GM21576 (cell line): ENCODE results near the gene SPRED2.

Experiments used
- ATAC-seq: cut with Tn5 transposase; IDR thresholded peaks from one replicate; pipeline ENCODE4 v1.9.1; 2021; ENCODE audit warnings: mild to moderate bottlenecking, moderate library complexity; ENCODE audit not compliant: unreplicated experiment

SPRED2 gene

GRCh38 chr2:65388596-65389390 lies 43.6 kb downstream of the SPRED2 start:
- ATAC-seq = no peak

- ATAC-seq = peak; percentile 68
These were observed 44.3 kb downstream of the SPRED2 start for GRCh38 chr2:65388051-65388531.

- ATAC-seq = no peak
These were observed 45.4 kb downstream of the SPRED2 start for GRCh38 chr2:65386989-65387388.

GRCh38 chr2:65386344-65386743 lies 46.1 kb downstream of the SPRED2 start:
- ATAC-seq = no peak

- no peak for ATAC-seq
These were observed 48.6 kb downstream of the SPRED2 start for GRCh38 chr2:65383541-65384488.

- peak; percentile 73 for ATAC-seq
These were observed 49.5 kb downstream of the SPRED2 start for GRCh38 chr2:65382776-65383357.

GRCh38 chr2:65382323-65382722 lies 50.1 kb downstream of the SPRED2 start:
- ATAC-seq = no peak

- no peak for ATAC-seq
These were observed 50.8 kb downstream of the SPRED2 start for GRCh38 chr2:65381607-65382051.

- ATAC-seq = no peak
These were observed 52.1 kb downstream of the SPRED2 start for GRCh38 chr2:65380255-65380654.

GRCh38 chr2:65379721-65380171 lies 52.7 kb downstream of the SPRED2 start:
- no peak for ATAC-seq

- ATAC-seq = no peak
These were observed 53.2 kb downstream of the SPRED2 start for GRCh38 chr2:65379223-65379622.

GRCh38 chr2:65378290-65378689 lies 54.1 kb downstream of the SPRED2 start:
- ATAC-seq = no peak

- ATAC-seq = no peak
These were observed 54.7 kb downstream of the SPRED2 start for GRCh38 chr2:65377556-65378192.

- no peak for ATAC-seq
These were observed 56.7 kb downstream of the SPRED2 start for GRCh38 chr2:65375723-65376122.

GRCh38 chr2:65374999-65375398 lies 57.4 kb downstream of the SPRED2 start:
- ATAC-seq = no peak

- ATAC-seq = no peak
These were observed 57.8 kb downstream of the SPRED2 start for GRCh38 chr2:65374575-65374974.

GRCh38 chr2:65373365-65373918 lies 59.0 kb downstream of the SPRED2 start:
- ATAC-seq = no peak

GRCh38 chr2:65372619-65373018 lies 59.8 kb downstream of the SPRED2 start:
- no peak for ATAC-seq

GRCh38 chr2:65371074-65371434 lies 61.3 kb downstream of the SPRED2 start:
- ATAC-seq = no peak

GRCh38 chr2:65370387-65371073 lies 61.9 kb downstream of the SPRED2 start:
- ATAC-seq = no peak
